Astrocyte of the hippocampus (primary cell): ENCODE measurements around the gene MTA3.
A peak's percentile ranks its signal among the peaks of the same experiment; 100 is the strongest.
"Not testable (repeated sequence)": the region's sequence is repeated elsewhere in the genome, so short reads cannot be mapped to it uniquely, and the experiment has no call there.

Source experiments
- DNase-seq: peaks from one replicate; pipeline ENCODE4 v3.0.0; 2011; ENCODE audit warnings: low read depth, low spot score

MTA3 gene

GRCh38 chr2:42567364-42567763 lies 1.1 kb upstream of the MTA3 start:
- DNase-seq, result peak; percentile 73

DNA sequence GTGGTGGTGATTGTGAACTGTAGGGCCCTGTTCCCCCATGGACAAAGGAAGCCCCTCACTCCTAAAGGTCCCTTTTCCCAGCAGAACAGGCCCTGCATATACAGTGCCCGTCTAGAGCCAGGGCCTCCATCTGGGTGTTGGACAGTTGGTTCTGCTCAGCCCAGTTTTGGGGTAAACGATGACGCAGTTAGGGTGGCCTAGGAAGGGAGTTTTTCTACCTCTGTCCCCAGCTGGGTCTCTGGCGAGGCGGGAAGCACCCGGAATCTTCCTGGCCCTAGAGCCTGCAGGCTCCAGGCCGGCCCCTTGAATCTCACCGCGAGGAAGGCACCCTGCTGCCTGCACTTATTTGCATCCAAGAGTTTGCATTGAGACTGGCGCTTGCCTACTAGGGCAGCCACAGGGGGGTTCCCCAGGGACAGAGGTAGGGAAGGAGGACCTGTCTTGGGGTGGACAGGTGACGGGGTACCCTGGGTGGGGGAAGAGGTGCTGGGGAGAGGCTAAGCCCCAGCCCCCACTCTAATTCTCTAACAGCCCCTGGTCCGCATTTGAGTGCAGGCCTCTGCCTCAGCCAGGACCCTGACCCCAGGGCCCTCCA lies 529 bp upstream of the MTA3 start:
- DNase-seq, result peak; percentile 52

DNA sequence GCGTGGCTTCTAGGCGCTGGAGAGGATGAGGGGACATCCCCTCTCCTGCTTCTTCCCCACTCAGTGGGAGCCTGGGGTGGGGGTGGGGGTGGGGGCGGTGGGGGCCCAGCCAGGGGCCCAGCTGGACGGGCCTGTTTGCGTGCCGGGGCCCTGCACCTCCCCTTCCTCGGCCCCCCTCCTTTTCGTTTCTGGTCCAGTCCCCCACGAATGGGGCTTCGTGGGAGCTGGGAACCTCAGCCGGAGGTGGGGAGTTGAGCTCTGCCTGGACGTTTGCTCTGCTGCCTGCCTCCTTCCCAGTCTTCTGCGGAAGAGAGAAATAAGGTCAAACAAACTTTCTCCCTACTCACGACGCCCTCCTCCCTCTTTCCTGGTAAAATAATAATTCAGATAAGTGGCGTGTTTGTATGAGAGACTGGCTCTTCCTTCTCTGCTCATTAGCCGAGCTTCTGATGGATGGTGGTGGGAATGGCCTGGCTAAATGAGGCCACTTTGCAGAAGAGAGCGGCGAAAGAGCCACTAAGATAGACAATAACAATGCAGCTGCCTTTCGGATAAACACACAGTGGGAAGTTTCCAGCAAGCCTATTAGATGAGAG lies 782 bp downstream of the MTA3 start:
- DNase-seq, result peak; percentile 54

DNA sequence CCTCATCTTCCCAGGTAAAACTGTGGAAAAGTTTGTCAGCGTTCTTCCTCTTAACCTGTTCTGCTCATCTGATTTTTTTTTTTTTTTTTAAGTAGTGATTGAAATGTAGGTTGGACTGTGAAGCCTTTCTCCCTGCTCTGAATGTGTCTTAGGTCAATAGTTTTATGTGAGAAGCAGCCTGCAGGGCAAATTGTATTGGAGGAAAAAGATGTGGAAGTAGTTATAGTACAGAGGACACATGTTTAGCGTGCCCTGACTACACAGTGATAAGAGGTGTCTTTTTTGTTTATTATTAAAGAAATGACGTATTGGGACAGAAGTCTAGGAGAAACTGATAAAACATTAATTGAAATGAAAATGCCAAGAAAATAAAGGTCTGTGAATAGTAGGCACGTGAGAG lies 1.5 kb downstream of the MTA3 start:
- no peak for DNase-seq

DNA sequence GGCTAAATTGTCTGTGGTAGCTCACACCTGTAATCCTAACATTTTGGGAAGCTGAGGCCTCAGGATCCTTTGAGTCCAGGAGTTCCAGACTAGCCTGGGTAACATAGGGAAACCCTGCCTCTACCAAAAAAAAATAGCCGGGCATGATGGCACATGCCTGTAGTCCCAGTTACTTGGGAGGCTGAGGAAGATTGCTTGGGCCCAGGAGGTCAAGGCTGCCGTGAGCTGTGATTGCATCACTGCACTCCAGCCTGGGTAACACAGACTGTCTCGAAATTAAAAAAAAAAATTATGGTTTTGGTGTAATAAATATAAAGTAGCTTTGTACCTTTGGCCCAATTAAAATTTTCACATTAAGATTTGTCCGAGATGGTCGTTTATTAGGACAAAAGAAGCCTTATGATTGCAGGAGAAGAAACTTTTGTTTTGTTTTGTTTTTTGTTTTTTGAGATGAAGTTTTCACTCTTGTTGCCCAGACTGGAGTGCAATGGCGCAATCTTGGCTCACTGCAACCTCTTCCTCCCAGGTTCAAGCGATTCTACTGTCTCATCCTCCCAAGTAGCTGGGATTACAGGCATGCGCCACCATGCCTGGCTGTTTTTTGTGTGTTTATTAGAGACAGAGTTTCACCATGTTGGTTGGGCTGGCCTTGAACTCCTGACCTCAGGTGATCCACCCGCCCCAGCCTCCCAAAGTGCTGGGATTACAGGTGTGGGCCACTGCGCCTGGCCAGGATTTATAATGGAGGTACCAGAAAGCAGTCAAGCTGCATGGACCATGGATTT lies 4.1 kb downstream of the MTA3 start:
- no peak for DNase-seq

GRCh38 chr2:42573256-42573655 lies 4.8 kb downstream of the MTA3 start:
- DNase-seq, result no peak

DNA sequence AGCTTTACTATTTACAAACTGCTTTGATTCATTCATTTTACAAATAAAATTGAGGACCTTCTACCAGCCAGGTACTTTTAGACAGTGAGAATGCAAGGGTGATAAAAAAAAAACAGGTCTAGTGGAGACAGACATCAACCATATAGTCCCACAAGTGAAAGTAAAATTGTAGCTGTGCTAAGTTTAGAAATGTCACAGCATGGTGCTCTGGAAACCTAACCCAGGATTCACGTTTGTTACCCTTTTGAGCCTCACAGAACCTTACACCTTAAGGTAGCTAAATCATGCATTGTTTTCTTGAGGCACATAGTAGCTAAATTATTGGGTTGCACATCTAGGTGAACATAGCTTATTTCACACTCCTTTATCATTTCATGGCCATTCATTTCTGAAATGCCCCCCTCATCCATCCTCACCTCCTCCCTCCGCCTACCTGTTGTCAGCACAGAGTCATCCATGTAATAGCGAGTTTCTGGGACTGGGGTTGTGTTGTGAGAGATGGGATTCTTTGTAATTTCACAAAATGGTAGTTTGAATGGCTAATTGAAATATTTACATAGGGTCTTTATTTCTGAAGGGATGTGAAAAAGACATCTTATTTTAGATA lies 7.1 kb downstream of the MTA3 start:
- no peak for DNase-seq

GRCh38 chr2:42578621-42579020 lies 10.2 kb downstream of the MTA3 start:
- DNase-seq, result no peak

DNA sequence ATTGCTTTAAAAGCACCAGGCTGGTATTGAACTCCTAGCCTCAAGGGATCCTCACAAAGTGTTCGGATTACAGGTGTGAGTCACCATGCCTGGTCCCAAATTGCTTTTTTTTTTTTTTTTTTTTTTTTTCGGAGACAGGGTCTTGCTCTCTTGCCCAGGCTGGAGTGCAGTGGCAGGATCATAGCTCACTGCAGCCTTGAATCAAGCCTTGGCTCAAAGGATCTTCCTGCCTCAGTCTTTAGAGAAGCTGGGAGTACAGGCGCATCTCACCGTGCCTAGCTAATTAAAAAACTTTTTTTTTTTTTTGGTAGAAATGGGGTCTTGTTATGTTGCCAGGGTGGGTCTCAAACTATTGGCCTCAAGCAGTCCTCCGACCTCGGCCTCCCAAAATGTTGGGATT lies 12.8 kb downstream of the MTA3 start:
- DNase-seq, result no peak

GRCh38 chr2:42584628-42585027 lies 16.2 kb downstream of the MTA3 start:
- DNase-seq, result not testable (repeated sequence)

DNA sequence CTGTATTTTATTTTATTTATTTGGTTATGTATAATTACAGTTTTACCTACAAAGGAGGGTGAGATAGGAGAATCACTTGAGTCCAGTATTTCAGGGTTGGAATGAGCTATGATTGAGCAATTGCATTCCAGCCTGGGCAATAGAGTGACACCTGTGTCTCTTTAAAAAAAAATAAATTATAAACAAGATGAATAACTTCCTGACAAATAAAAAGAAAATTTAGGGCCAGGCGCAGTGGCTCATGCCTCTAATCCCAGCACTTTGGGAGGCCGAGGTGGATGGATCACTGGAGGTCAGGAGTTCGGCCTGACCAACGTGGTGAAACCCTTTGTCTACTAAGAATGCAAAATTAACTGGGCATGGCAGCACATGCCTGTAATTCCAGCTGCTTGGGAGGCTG lies 17.3 kb downstream of the MTA3 start:
- DNase-seq, result peak; percentile 7

DNA sequence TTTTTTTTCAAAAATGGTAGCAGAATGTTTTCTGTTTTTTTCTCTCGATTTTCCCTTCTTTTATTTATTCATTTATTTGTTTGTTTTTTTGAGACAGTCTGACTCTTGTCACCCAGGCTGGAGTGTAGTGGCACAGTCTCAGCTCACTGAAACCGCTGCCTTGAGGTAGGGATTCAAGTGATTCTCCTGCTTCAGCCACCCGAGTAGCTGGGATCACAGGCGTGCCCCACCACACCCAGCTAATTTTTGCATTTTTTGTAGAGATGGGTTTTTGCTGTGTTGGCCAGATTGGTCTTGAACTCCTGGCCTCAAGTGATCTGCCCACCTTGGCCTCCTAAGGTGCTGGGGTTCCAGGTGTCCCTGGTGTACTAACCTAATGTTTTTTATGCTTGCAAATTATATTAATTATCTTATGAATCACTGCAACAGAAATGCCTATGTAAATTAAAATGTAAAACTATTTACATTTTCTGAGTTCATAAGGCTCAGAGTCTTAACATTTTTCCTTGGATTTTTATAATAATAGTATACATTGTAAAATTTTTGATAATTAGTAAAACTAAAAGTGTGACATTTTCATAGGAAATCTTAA lies 19.2 kb downstream of the MTA3 start:
- no peak for DNase-seq

DNA sequence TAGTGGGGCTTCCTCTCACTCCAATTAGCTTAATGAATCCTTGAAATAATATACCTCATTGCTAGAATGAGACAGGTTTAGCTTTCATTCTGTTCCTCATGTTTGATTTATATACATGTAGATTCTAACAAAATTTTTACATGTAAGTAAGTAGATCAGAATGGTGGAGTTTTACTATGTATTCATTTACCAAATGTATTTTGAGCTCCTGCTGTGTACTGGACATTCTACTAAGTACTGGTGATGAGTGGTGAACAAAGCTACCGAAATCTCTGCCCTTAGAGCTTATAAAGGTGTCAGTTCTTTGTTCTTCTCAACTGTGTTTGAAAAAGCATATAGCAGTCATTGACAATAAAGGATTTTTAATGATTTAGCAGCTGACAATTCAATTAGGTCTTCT lies 19.7 kb downstream of the MTA3 start:
- no peak for DNase-seq

GRCh38 chr2:42590176-42590575 lies 21.7 kb downstream of the MTA3 start:
- no peak for DNase-seq

DNA sequence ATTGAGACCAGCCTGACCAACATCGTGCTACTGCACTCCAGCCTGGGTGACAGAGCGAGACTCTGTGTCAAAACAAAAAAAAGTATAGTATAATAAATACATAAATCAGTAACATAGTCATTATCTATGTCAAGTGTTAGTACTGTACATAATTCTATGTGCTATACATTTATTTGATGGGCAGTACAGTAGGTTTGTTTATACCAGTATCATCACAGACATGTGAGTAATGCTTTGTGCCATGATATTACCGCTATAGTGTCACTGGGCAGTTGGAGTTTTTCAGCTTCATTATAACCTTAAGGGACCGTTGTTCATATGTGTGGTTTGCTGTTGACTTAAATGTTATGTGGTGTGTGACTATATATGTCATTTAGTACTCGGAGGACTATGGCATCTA lies 24.9 kb downstream of the MTA3 start:
- DNase-seq, result no peak

GRCh38 chr2:42598656-42599055 lies 30.2 kb downstream of the MTA3 start:
- peak; percentile 11 for DNase-seq

DNA sequence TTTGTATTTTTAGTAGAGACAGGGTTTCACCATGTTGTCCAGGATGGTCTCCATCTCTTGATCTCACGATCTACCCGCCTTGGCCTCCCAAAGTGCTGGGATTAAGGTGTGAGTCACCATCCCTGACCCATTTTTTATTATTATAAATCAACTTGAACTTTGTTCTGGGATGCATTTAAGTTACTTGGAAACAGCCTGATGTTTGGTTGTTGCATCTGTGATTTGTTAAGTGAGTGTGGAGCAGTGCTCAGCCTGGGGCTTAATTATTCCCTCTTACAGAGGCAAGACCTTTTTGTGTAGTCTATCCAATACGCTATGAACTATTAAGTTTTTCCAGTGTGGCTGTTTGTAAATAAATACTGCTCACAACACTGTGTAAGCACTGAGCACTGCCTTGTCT lies 32.6 kb downstream of the MTA3 start:
- DNase-seq, result no peak

DNA sequence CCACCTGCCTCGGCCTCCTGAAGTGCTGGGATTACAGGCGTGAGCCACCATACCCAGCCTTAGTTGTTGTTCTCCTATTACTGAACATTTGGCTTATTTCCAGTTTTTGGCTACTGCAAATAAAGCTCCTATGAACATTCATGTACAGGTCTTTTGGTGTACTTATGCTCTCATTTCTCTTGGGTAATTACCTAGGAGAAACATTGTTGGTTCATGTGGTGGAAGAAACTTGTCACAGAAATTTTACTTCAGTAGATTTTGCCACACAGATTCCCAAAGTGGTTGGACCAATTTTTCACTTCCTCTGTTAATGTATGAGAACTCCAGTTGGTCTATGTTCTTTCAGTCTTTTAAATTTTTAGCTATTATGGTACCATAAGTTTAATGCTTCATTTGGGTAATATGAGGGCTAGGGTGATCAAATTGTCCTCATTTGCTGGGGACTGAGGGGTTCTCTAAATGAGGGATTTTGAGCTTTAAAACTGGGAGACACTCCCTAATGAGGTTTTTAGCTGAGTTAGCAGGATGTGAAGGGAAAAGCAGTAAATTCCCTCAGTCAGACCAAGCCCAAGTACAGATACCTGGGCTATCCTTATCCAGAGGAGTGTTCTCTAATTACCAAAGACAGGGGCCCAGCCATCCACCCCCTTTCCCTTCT lies 33.9 kb downstream of the MTA3 start:
- no peak for DNase-seq

DNA sequence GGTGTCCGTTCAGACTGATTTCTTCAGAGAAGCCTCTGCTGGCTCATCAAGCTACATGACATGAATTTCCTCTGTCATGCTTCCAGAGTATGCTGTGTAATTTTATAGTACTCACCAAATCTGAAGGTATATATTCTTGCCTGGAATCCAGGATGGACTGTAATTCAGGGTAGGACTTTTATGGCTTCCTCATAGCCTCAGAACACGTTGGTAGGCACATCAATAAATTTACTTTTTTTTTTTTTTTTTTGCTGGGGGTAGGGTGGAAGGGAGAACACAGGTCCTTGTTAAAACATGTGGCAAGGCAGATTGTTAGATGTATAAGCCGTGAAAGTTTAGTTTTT lies 34.4 kb downstream of the MTA3 start:
- no peak for DNase-seq

- not testable (repeated sequence) for DNase-seq
These were observed 36.0 kb downstream of the MTA3 start for GRCh38 chr2:42604341-42604867.

- not testable (repeated sequence) for DNase-seq
These were observed 37.7 kb downstream of the MTA3 start for GRCh38 chr2:42606166-42606565.
